Esophagus muscularis mucosa (tissue), 3 donors: ENCODE measurements around the gene TMEM130.

Experiments
- POLR2A ChIP-seq: fragments of 450-650 bp; IDR thresholded peaks from one replicate; pipeline ENCODE4 v1.6.1; 2017; ENCODE audit warnings: antibody characterized with exemption, moderate library complexity, mild to moderate bottlenecking, low read depth
- TF ChIP-seq, protein P1 (sequence below), 3 experiments: fragments of 200-600 bp in 2 of 3; fragments of 450-650 bp in 1 of 3; sonication (generic) in 2 of 3; IDR thresholded peaks; one replicate each; pipeline ENCODE4 v1.5.1; 2017 to 2019; ENCODE audit warnings: antibody characterized with exemption in 3 of 3, mild to moderate bottlenecking in 2 of 3, moderate library complexity in 1 of 3

DNA sequence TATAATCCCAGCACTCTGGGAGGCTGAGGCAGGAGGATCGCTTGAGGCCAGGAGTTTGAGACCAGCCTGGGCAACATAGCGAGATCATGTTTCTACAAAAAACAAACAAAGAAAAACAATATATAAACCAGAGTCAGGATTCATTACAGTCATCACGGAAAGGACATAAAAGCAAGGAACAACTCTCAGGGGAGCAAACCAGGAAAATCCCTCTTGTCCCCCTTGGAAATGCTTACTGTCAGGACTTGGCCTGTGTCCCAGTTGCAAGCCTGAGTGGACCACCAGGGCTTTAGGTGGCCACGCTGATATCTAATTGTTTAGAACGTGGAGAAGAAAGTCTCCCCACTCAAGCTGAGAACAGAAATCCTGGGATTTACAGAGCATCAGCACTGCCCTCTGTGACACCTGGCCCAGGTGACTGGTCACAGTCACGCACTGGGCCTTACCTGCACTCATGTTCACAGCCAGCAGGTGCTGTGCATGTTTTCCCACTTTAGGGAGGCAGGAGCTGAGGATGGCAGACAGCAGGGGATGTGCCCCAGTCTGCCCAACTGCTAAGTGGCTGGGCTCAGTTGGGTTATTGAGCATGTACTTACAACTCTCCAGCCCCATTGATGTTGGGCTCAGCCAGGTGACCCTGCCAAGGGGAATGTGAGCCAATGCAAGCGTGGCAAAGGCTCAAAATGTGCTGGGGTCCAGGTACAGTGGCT lies 60.9 kb downstream of the TMEM130 start:
- TF ChIP-seq, protein P1, sequence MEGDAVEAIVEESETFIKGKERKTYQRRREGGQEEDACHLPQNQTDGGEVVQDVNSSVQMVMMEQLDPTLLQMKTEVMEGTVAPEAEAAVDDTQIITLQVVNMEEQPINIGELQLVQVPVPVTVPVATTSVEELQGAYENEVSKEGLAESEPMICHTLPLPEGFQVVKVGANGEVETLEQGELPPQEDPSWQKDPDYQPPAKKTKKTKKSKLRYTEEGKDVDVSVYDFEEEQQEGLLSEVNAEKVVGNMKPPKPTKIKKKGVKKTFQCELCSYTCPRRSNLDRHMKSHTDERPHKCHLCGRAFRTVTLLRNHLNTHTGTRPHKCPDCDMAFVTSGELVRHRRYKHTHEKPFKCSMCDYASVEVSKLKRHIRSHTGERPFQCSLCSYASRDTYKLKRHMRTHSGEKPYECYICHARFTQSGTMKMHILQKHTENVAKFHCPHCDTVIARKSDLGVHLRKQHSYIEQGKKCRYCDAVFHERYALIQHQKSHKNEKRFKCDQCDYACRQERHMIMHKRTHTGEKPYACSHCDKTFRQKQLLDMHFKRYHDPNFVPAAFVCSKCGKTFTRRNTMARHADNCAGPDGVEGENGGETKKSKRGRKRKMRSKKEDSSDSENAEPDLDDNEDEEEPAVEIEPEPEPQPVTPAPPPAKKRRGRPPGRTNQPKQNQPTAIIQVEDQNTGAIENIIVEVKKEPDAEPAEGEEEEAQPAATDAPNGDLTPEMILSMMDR (IDR thresholded peaks at IDR 0.05), result no peak
- no peak for TF ChIP-seq POLR2A
